Sigmoid colon (tissue), 4 donors: ENCODE results near the gene OR2V2.

Experiments used
- CTCF ChIP-seq, 4 experiments: fragments of 450-650 bp in 3 of 4; fragments of 200-600 bp in 1 of 4; IDR thresholded peaks; one replicate each; pipeline ENCODE4 v1.5.1; 2016 to 2019; ENCODE audit warnings: antibody characterized with exemption in 4 of 4, mild to moderate bottlenecking in 3 of 4, moderate library complexity in 2 of 4
- EP300 ChIP-seq, 4 donors: sonication (generic); formaldehyde crosslinking; IDR thresholded peaks; one replicate each; pipeline ENCODE4 v1.6.1; 2017; ENCODE audit warnings: antibody characterized with exemption in 4 of 4
- POLR2A ChIP-seq, 2 donors: fragments of 450-650 bp; IDR thresholded peaks; one replicate each; pipeline ENCODE4 v1.6.1; 2016; ENCODE audit warnings: antibody characterized with exemption in 2 of 2, mild to moderate bottlenecking in 2 of 2, moderate library complexity in 2 of 2
- POLR2AphosphoS5 ChIP-seq, 4 donors: sonication (generic); formaldehyde crosslinking; IDR thresholded peaks; one replicate each; pipeline ENCODE4 v1.6.1; 2017; ENCODE audit warnings: antibody characterized with exemption in 4 of 4

- TF ChIP-seq CTCF (IDR thresholded peaks at IDR 0.05): no peak
- TF ChIP-seq POLR2A (IDR thresholded peaks at IDR 0.05): no peak
- TF ChIP-seq EP300 (IDR thresholded peaks at IDR 0.05): no peak
- no peak for TF ChIP-seq POLR2AphosphoS5 (IDR thresholded peaks at IDR 0.05)
Observed at GRCh38 chr5:181133083-181133482, 14.3 kb upstream of the OR2V2 start.
